Activated T-helper 9 cell treated with anti-CD3 and anti-CD28 coated beads, Interleukin-2, amount 50 U/mL, for 16 hours (primary cell): ENCODE measurements around the gene PPP1CC.
A peak's percentile ranks its signal among the peaks of the same experiment; 100 is the strongest.
"Not testable (repeated sequence)": the region's sequence is repeated elsewhere in the genome, so short reads cannot be mapped to it uniquely, and the experiment has no call there.

Experiments used
- DNase-seq: peaks from one replicate; pipeline ENCODE4 v3.0.0-alpha.2; 2020; ENCODE audit warnings: low read depth

The PPP1CC gene

GRCh38 chr12:110725267-110725666, 17.4 kb downstream of the PPP1CC start:
- no peak for DNase-seq

- not testable (repeated sequence) for DNase-seq
Observed at GRCh38 chr12:110722892-110723291, 19.8 kb downstream of the PPP1CC start.

GRCh38 chr12:110721570-110721969, 21.1 kb downstream of the PPP1CC start:
- no peak for DNase-seq

GRCh38 chr12:110720516-110720915, 22.2 kb downstream of the PPP1CC start:
- DNase-seq = no peak

- DNase-seq = no peak
Observed at GRCh38 chr12:110718222-110718908, 24.3 kb downstream of the PPP1CC start.

GRCh38 chr12:110717037-110717436, 25.7 kb downstream of the PPP1CC start:
- DNase-seq = no peak

GRCh38 chr12:110708917-110709316, 33.8 kb downstream of the PPP1CC start:
- DNase-seq = no peak

GRCh38 chr12:110705309-110705708, 37.4 kb downstream of the PPP1CC start:
- DNase-seq = no peak

- DNase-seq = no peak
Observed at GRCh38 chr12:110704750-110705149, 37.9 kb downstream of the PPP1CC start.

GRCh38 chr12:110704231-110704630, 38.5 kb downstream of the PPP1CC start:
- DNase-seq = no peak

- DNase-seq = no peak
Observed at GRCh38 chr12:110702081-110702480, 40.6 kb downstream of the PPP1CC start.

GRCh38 chr12:110699591-110700445, 42.9 kb downstream of the PPP1CC start:
- DNase-seq = no peak

GRCh38 chr12:110698171-110698902, 44.4 kb downstream of the PPP1CC start:
- peak; percentile 51 for DNase-seq

GRCh38 chr12:110697236-110697635, 45.5 kb downstream of the PPP1CC start:
- DNase-seq = no peak

GRCh38 chr12:110696283-110696682, 46.4 kb downstream of the PPP1CC start:
- DNase-seq = no peak

GRCh38 chr12:110694330-110694901, 48.3 kb downstream of the PPP1CC start:
- no peak for DNase-seq

- DNase-seq = no peak
Observed at GRCh38 chr12:110693731-110694130, 49.0 kb downstream of the PPP1CC start.

- no peak for DNase-seq
Observed at GRCh38 chr12:110690127-110690430, 52.6 kb downstream of the PPP1CC start.

- peak; percentile 19 for DNase-seq
Observed at GRCh38 chr12:110689281-110690126, 53.2 kb downstream of the PPP1CC start.

GRCh38 chr12:110688446-110689280, 54.0 kb downstream of the PPP1CC start, which contains the start of gene HVCN1:
HVCN1 (minus strand) TSS chr12:110689115; CDS start chr12:110683245, 5,870 bp downstream.
- peak; percentile 11 for DNase-seq
